ENCODE results near the gene RPTOR. TPM values are rescaled to one million over a fixed set of nuclear protein-coding genes. Genes with fewer than 3 reads are reported as not detected.

The RPTOR gene
- total RNA-seq, 1 donor, result 30.0 TPM

GRCh38 chr17:80596760-80597608 is 52.3 kb downstream of the RPTOR start:
- H3K4me3 ChIP-seq (ENCODE audit: low read depth, low read length), result no peak overlapping the region
- TF ChIP-seq CTCF (IDR thresholded peaks at IDR 0.05; ENCODE audit: insufficient read depth, low read length), result no peak
- DNase-seq (ENCODE audit: low read depth), result no peak

GRCh38 chr17:80598813-80599545 is 54.3 kb downstream of the RPTOR start:
- TF ChIP-seq CTCF (IDR thresholded peaks at IDR 0.05; ENCODE audit: insufficient read depth, low read length), result no peak
- H3K4me3 ChIP-seq (ENCODE audit: low read depth, low read length), result no peak overlapping the region
- no peak for DNase-seq (ENCODE audit: low read depth)

GRCh38 chr17:80599546-80600305 is 55.1 kb downstream of the RPTOR start:
- TF ChIP-seq CTCF (IDR thresholded peaks at IDR 0.05; ENCODE audit: insufficient read depth, low read length), result no peak
- H3K4me3 ChIP-seq (ENCODE audit: low read depth, low read length), result no peak overlapping the region
- DNase-seq (ENCODE audit: low read depth), result peak; percentile 67

GRCh38 chr17:80601146-80601545 is 56.5 kb downstream of the RPTOR start:
- no peak for DNase-seq (ENCODE audit: low read depth)
- H3K4me3 ChIP-seq (ENCODE audit: low read depth, low read length), result no peak overlapping the region
- no peak for TF ChIP-seq CTCF (IDR thresholded peaks at IDR 0.05; ENCODE audit: insufficient read depth, low read length)

GRCh38 chr17:80603396-80603795 is 58.8 kb downstream of the RPTOR start:
- DNase-seq (ENCODE audit: low read depth), result no peak
- H3K4me3 ChIP-seq (ENCODE audit: low read depth, low read length), result no peak overlapping the region
- TF ChIP-seq CTCF (IDR thresholded peaks at IDR 0.05; ENCODE audit: insufficient read depth, low read length), result no peak

GRCh38 chr17:80604009-80604669 is 59.5 kb downstream of the RPTOR start:
- DNase-seq (ENCODE audit: low read depth), result no peak
- H3K4me3 ChIP-seq (ENCODE audit: low read depth, low read length), result no peak overlapping the region
- no peak for TF ChIP-seq CTCF (IDR thresholded peaks at IDR 0.05; ENCODE audit: insufficient read depth, low read length)

Measured in fibroblast of the aortic adventitia (primary cell).